Stomach (tissue), 9 donors: Measurements from ENCODE around the gene PAX2. TPM values are rescaled to one million over a fixed set of nuclear protein-coding genes. Genes with fewer than 3 reads are reported as not detected.

ENCODE experiments used
- DNase-seq, 2 donors: peaks; one replicate each; pipeline versions ENCODE4 v3.0.0 to v3.0.0-alpha.2; 2013 to 2019
- H3K27ac ChIP-seq, 5 donors: fragments of 200-600 bp in 4 of 5; sonication (generic) in 4 of 5; one replicate each; pipeline ENCODE4 v1.5.1; 2013 to 2019; ENCODE audit warnings: mild to moderate bottlenecking in 1 of 5, moderate library complexity in 1 of 5
- H3K27me3 ChIP-seq, 3 donors: fragments of 200-600 bp; sonication (generic); one replicate each; pipeline ENCODE4 v1.5.1; 2017 to 2019; ENCODE audit warnings: mixed run types in 1 of 3
- H3K36me3 ChIP-seq, 4 donors: fragments of 200-600 bp; sonication (generic); 1 replicate in 3 of 4; 2 replicates in 1 of 4; pipeline ENCODE4 v1.5.1; 2016 to 2019
- H3K4me1 ChIP-seq, 4 donors: fragments of 200-600 bp; sonication (generic); one replicate each; pipeline ENCODE4 v1.5.1; 2016 to 2019
- H3K4me3 ChIP-seq, 4 donors: fragments of 200-600 bp; sonication (generic) in 3 of 4; one replicate each; pipeline ENCODE4 v1.5.1; 2016 to 2019; ENCODE audit warnings: mild to moderate bottlenecking in 1 of 4
- H3K9me3 ChIP-seq, 4 donors: fragments of 200-600 bp; sonication (generic); one replicate each; pipeline ENCODE4 v1.5.1; 2016 to 2019
- CTCF ChIP-seq, 7 experiments: fragments of 450-650 bp in 4 of 7; fragments of 200-600 bp in 3 of 7; sonication (generic) in 3 of 7; IDR thresholded peaks; one replicate each; pipeline ENCODE4 v1.5.1; 2016 to 2019; ENCODE audit warnings: antibody characterized with exemption in 7 of 7, control low read depth in 2 of 7, mild to moderate bottlenecking in 1 of 7
- EP300 ChIP-seq: sonication (generic); formaldehyde crosslinking; IDR thresholded peaks from one replicate; pipeline ENCODE4 v1.6.1; 2017; ENCODE audit warnings: antibody characterized with exemption
- POLR2A ChIP-seq, 4 donors: fragments of 450-650 bp; IDR thresholded peaks; one replicate each; pipeline ENCODE4 v1.6.1; 2016; ENCODE audit warnings: antibody characterized with exemption in 4 of 4, control low read depth in 2 of 4, mild to moderate bottlenecking in 1 of 4, moderate library complexity in 1 of 4
- POLR2AphosphoS5 ChIP-seq, 3 donors: sonication (generic); formaldehyde crosslinking; IDR thresholded peaks; one replicate each; pipeline ENCODE4 v1.6.1; 2016; ENCODE audit warnings: antibody characterized with exemption in 3 of 3
- WGBS, 5 donors: extraction: QIAGEN DNeasy Blood & Tissue Kit in 3 of 5; methylation state at CpG; one replicate each; pipeline versions ENCODE4 v1.1.5 to v1.1.7; 2013 to 2018; 5-methylcytosine and 5-hydroxymethylcytosine counted together
- intact Hi-C: fragments of 100-400 bp; cut with DNase I; formaldehyde crosslinking; loops from one replicate; pipeline ENCODE4 v1.15.1; 2023; ENCODE audit warnings: low total_unique reads
- polyA plus RNA-seq, 3 donors: library from polyadenylated mRNA; stranded (reverse); fragments of 200-250 nt; gene quantifications; one replicate each; pipeline ENCODE4 v1.2.3, GENCODE V29; 2013
- total RNA-seq, 5 donors: library from RNA; depleted of rRNA; stranded (reverse); fragments of >200 nt; gene quantifications; one replicate each; pipeline versions ENCODE4 v1.1.0 to v1.2.3, GENCODE V29; 2014 to 2016
- donor health status: healthy with polysubstance abuse.
- donor health status: Bipolar disorder and iron deficiency.
- donor health status: healthy.

PAX2 gene
- total and polyA plus RNA-seq, 8 donors = not detected

- H3K36me3 ChIP-seq = no peaks in the 10 kb centered on the region
- intact Hi-C loops = no loop called here
- no peak for DNase-seq
- 1 to 5% (median 4%) methylated on average over 35 to 51 of the region's 51 CpGs for WGBS, 5 donors
- peaks cover 52 to 100% (median 96%) of the 10 kb centered on the region in 3 donors for H3K27me3 ChIP-seq
- no peaks in the 10 kb centered on the region for H3K9me3 ChIP-seq
- TF ChIP-seq POLR2A (IDR thresholded peaks at IDR 0.05) = no peak
- peak overlapping the region; percentile 19 to 47 (median 30) for H3K4me3 ChIP-seq
- peaks cover 29 to 58% (median 41%) of the 10 kb centered on the region in 4 donors for H3K4me1 ChIP-seq
- H3K27ac ChIP-seq = no peak overlapping the region
Measured at GRCh38 chr10:100737355-100738054, 7.9 kb upstream of the PAX2 start.

- no peak overlapping the region for H3K27ac ChIP-seq
- H3K9me3 ChIP-seq = no peaks in the 10 kb centered on the region
- H3K4me3 ChIP-seq = peak overlapping the region in 1 of 4 donors; percentile 47
- H3K4me1 ChIP-seq = peaks cover 29 to 62% (median 41%) of the 10 kb centered on the region in 4 donors
- no peaks in the 10 kb centered on the region for H3K36me3 ChIP-seq
- intact Hi-C loops = no loop called here
- peaks cover 55 to 100% (median 99%) of the 10 kb centered on the region in 3 donors for H3K27me3 ChIP-seq
- no peak for DNase-seq
- WGBS, 5 donors = 8 to 11% (median 9%) methylated on average over 17 to 21 of the region's 21 CpGs
- TF ChIP-seq POLR2A (IDR thresholded peaks at IDR 0.05) = no peak
- no peak for TF ChIP-seq CTCF (IDR thresholded peaks at IDR 0.05)
- no peak for TF ChIP-seq POLR2AphosphoS5 (IDR thresholded peaks at IDR 0.05)
- TF ChIP-seq EP300 = no peak
Measured at GRCh38 chr10:100738055-100738827, 7.1 kb upstream of the PAX2 start.

GRCh38 chr10:100739517-100740368, 5.6 kb upstream of the PAX2 start:
- intact Hi-C loops = no loop called here
- Histone ChIP-seq H3K36me3 (no peaks in the 10 kb centered on the region), H3K4me3 (peak overlapping the region in 2 of 4 donors; percentile 2 to 27), H3K4me1 (peaks cover 43 to 77% (median 56%) of the 10 kb centered on the region in 4 donors), H3K9me3 (no peaks in the 10 kb centered on the region), H3K27me3 (peaks cover 66 to 100% (median 100%) of the 10 kb centered on the region in 3 donors), H3K27ac (no peak overlapping the region)
- DNase-seq = peak in 1 of 2 donors; percentile 66
- WGBS, 5 donors = 2 to 7% (median 2%) methylated on average over 36 to 56 of the region's 56 CpGs
- TF ChIP-seq CTCF (IDR thresholded peaks at IDR 0.05) (no peak), POLR2AphosphoS5 (IDR thresholded peaks at IDR 0.05) (no peak), EP300 (no peak), POLR2A (IDR thresholded peaks at IDR 0.05) (no peak)

- intact Hi-C loops = no loop called here
- WGBS, 5 donors = 9 to 14% (median 11%) methylated on average over 15 to 16 of the region's 16 CpGs
- Histone ChIP-seq H3K4me1 (peaks cover 47 to 78% (median 59%) of the 10 kb centered on the region in 4 donors), H3K27ac (no peak overlapping the region), H3K4me3 (no peak overlapping the region), H3K36me3 (no peaks in the 10 kb centered on the region), H3K9me3 (no peaks in the 10 kb centered on the region), H3K27me3 (peaks cover 66 to 100% (median 100%) of the 10 kb centered on the region in 3 donors)
- TF ChIP-seq EP300 (no peak), POLR2A (IDR thresholded peaks at IDR 0.05) (no peak), CTCF (IDR thresholded peaks at IDR 0.05) (no peak), POLR2AphosphoS5 (IDR thresholded peaks at IDR 0.05) (no peak)
- DNase-seq = no peak
Measured at GRCh38 chr10:100740476-100741377, 4.7 kb upstream of the PAX2 start.
